ENCODE data around the gene RBM27. TPM values are rescaled to one million over a fixed set of nuclear protein-coding genes. Genes with fewer than 3 reads are reported as not detected.

Gene RBM27
- total RNA-seq, 1 experiment from 2014 or later = 25.1 TPM

DNA sequence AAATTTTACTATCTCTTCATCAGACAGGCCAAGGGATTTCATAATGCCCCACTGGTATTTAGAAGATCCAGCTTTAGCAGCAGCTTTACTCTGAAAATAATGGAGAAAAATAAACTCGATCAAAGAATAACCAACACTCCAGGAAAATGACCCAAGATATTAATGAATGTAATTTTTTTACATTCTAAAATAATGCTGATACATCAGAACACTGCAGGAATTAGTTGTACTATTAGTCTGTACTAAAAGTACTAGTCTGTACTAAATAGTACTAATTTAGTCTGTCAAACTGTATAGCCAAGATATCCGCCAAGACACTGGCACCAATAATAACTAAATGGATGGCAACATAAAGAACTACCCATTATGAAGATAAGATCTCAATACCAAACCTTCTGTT lies 39.0 kb upstream of the RBM27 start:
- Histone ChIP-seq H3F3A (ENCODE audit: insufficient read depth, low read depth) (no peaks in the 10 kb centered on the region; the same call in 1 of the 2 replicates), H3K9me3 (ENCODE audit: insufficient read depth, low read depth) (no peaks in the 10 kb centered on the region), H3K27ac (no peak overlapping the region), H2AFZ (no peak overlapping the region), H3K79me2 (ENCODE audit: low read depth) (no peaks in the 10 kb centered on the region), H4K20me1 (ENCODE audit: insufficient read depth) (peaks cover 6% of the 10 kb centered on the region; the same call in 1 of the 2 replicates), H3K4me1 (replicated peaks; ENCODE audit: insufficient read depth) (no peaks in the 10 kb centered on the region), H3K9me2 (ENCODE audit: insufficient read depth) (no peaks in the 10 kb centered on the region), H3K27me3 (ENCODE audit: insufficient read depth, low read depth) (no peaks in the 10 kb centered on the region), H3K4me3 (no peak overlapping the region), H3K4me2 (no peak overlapping the region), H3K36me3 (ENCODE audit: low read depth) (peaks cover 57% of the 10 kb centered on the region)
- ChIA-PET CTCF (no interaction called here), POLR2A (ENCODE audit: unreplicated experiment) (no interaction called here)
- intact Hi-C loops (cut with micrococcal nuclease; ENCODE audit: unreplicated experiment) = loop anchor here (5.0 kb wide), 2 partner anchors 103 to 298 kb away; no protein-coding TSS in a partner anchor
- TF ChIP-seq EZH2 (IDR thresholded peaks at IDR 0.05; ENCODE audit: low read depth) = no peak
- TF ChIP-seq, protein P1, sequence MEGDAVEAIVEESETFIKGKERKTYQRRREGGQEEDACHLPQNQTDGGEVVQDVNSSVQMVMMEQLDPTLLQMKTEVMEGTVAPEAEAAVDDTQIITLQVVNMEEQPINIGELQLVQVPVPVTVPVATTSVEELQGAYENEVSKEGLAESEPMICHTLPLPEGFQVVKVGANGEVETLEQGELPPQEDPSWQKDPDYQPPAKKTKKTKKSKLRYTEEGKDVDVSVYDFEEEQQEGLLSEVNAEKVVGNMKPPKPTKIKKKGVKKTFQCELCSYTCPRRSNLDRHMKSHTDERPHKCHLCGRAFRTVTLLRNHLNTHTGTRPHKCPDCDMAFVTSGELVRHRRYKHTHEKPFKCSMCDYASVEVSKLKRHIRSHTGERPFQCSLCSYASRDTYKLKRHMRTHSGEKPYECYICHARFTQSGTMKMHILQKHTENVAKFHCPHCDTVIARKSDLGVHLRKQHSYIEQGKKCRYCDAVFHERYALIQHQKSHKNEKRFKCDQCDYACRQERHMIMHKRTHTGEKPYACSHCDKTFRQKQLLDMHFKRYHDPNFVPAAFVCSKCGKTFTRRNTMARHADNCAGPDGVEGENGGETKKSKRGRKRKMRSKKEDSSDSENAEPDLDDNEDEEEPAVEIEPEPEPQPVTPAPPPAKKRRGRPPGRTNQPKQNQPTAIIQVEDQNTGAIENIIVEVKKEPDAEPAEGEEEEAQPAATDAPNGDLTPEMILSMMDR (conservative IDR thresholded peaks at IDR 0.05) = no peak
- BruUV-seq (replicated peaks) = no TSS peak
- no peak for DNase-seq

DNA sequence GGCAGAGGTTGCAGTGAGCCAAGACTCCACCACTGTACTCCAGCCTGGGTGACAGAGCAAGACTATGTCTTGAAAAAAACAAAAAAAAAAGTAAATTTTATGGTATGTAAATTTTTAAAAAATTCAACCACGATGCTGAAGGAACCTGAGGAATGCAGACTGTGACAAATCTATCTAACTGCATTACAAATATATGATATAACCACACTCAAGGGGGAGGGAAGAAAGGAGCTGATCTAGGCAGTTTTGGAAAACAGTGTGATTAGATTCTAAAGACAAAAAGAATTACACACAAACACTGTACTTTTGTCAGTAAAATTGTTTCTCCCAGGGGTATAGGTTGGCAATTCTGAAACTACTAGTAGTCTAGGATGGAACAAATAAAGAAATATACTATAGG lies 37.9 kb upstream of the RBM27 start:
- H4K20me1 ChIP-seq (ENCODE audit: insufficient read depth) = peaks cover 6% of the 10 kb centered on the region; the same call in 1 of the 2 replicates
- ChIA-PET POLR2A (ENCODE audit: unreplicated experiment) (no interaction called here), CTCF (no interaction called here)
- H3K4me2 ChIP-seq = no peak overlapping the region
- H3K9me3 ChIP-seq (ENCODE audit: insufficient read depth, low read depth) = no peaks in the 10 kb centered on the region
- no peaks in the 10 kb centered on the region for H3K27me3 ChIP-seq (ENCODE audit: insufficient read depth, low read depth)
- BruUV-seq (replicated peaks) = no TSS peak
- H2AFZ ChIP-seq = no peak overlapping the region
- H3K27ac ChIP-seq = no peak overlapping the region
- no peak overlapping the region for H3K4me3 ChIP-seq
- TF ChIP-seq, protein P1 (conservative IDR thresholded peaks at IDR 0.05) = no peak
- TF ChIP-seq EZH2 (IDR thresholded peaks at IDR 0.05; ENCODE audit: low read depth) = no peak
- peaks cover 59% of the 10 kb centered on the region for H3K36me3 ChIP-seq (ENCODE audit: low read depth)
- intact Hi-C loops (cut with micrococcal nuclease; ENCODE audit: unreplicated experiment) = no loop called here
- H3K79me2 ChIP-seq (ENCODE audit: low read depth) = no peaks in the 10 kb centered on the region
- H3K9me2 ChIP-seq (ENCODE audit: insufficient read depth) = no peaks in the 10 kb centered on the region
- no peak for DNase-seq
- H3F3A ChIP-seq (ENCODE audit: insufficient read depth, low read depth) = no peaks in the 10 kb centered on the region; the same call in 1 of the 2 replicates
- H3K4me1 ChIP-seq (replicated peaks; ENCODE audit: insufficient read depth) = no peaks in the 10 kb centered on the region

- no peak for DNase-seq
- Histone ChIP-seq H3K27me3 (ENCODE audit: insufficient read depth, low read depth) (no peaks in the 10 kb centered on the region), H3K27ac (no peak overlapping the region), H4K20me1 (ENCODE audit: insufficient read depth) (peaks cover 3% of the 10 kb centered on the region; the same call in 1 of the 2 replicates), H3K4me1 (replicated peaks; ENCODE audit: insufficient read depth) (no peaks in the 10 kb centered on the region), H3K9me3 (ENCODE audit: insufficient read depth, low read depth) (no peaks in the 10 kb centered on the region), H3K4me3 (no peak overlapping the region), H3K36me3 (ENCODE audit: low read depth) (peaks cover 63% of the 10 kb centered on the region), H2AFZ (no peak overlapping the region), H3F3A (ENCODE audit: insufficient read depth, low read depth) (no peaks in the 10 kb centered on the region; the same call in 1 of the 2 replicates), H3K4me2 (no peak overlapping the region), H3K9me2 (ENCODE audit: insufficient read depth) (no peaks in the 10 kb centered on the region), H3K79me2 (ENCODE audit: low read depth) (no peaks in the 10 kb centered on the region)
- no TSS peak for BruUV-seq (replicated peaks)
- POLR2A ChIA-PET (ENCODE audit: unreplicated experiment) = no interaction called here
- CTCF ChIA-PET = no interaction called here
- TF ChIP-seq, protein P1 (conservative IDR thresholded peaks at IDR 0.05) = no peak
- TF ChIP-seq EZH2 (IDR thresholded peaks at IDR 0.05; ENCODE audit: low read depth) = no peak
- intact Hi-C loops (cut with micrococcal nuclease; ENCODE audit: unreplicated experiment) = no loop called here
Measured at GRCh38 chr5:146165903-146166302, 37.5 kb upstream of the RBM27 start.
